Gastrocnemius medialis (tissue), 4 donors: ENCODE measurements around the gene ZIC1. TPM values are rescaled to one million over a fixed set of nuclear protein-coding genes. Genes with fewer than 3 reads are reported as not detected.

ENCODE experiments used
- ATAC-seq, 2 donors: fragments of 150-250 bp; one replicate each; pipeline ENCODE4 v1.9.1; 2016
- DNase-seq, 2 donors: peaks; one replicate each; pipeline ENCODE4 v3.0.0-alpha.2; 2019
- H3K27ac ChIP-seq, 4 donors: fragments of 200-600 bp; sonication (generic); 1 replicate in 1 of 4; 2 replicates in 3 of 4; pipeline ENCODE4 v1.5.1; 2016 to 2018; ENCODE audit warnings: mild to moderate bottlenecking in 2 of 4, moderate library complexity in 1 of 4
- H3K27me3 ChIP-seq, 3 donors: fragments of 200-600 bp; sonication (generic) in 2 of 3; 1 replicate in 1 of 3; 2 replicates in 2 of 3; pipeline versions ENCODE4 v1.5.1 to v1.6.0; 2016 to 2019; ENCODE audit warnings: mild to moderate bottlenecking in 1 of 3, moderate library complexity in 1 of 3
- H3K36me3 ChIP-seq, 2 donors: fragments of 200-600 bp; sonication (generic) in 1 of 2; one replicate each; pipeline ENCODE4 v1.5.1; 2017 to 2018
- H3K4me1 ChIP-seq, 2 donors: fragments of 200-600 bp; sonication (generic) in 1 of 2; one replicate each; pipeline ENCODE4 v1.5.1; 2016 to 2017; ENCODE audit warnings: mild to moderate bottlenecking in 2 of 2
- H3K4me3 ChIP-seq, 4 donors: fragments of 200-600 bp; sonication (generic) in 3 of 4; 1 replicate in 1 of 4; 2 replicates in 3 of 4; pipeline ENCODE4 v1.5.1; 2016 to 2019; ENCODE audit warnings: mild to moderate bottlenecking in 2 of 4
- H3K9me3 ChIP-seq, 3 donors: fragments of 200-600 bp; sonication (generic) in 2 of 3; 1 replicate in 1 of 3; 2 replicates in 2 of 3; pipeline ENCODE4 v1.5.1; 2016 to 2019
- POLR2A ChIP-seq, 2 donors: fragments of 450-650 bp; IDR thresholded peaks; one replicate each; pipeline ENCODE4 v1.6.1; 2017; ENCODE audit warnings: antibody characterized with exemption in 2 of 2, mild to moderate bottlenecking in 2 of 2, moderate library complexity in 2 of 2
- in situ Hi-C, 4 donors: fragments of 200-750 bp; cut with MboI; loops; one replicate each; pipeline versions ENCODE4 v1.15.0 to v1.8.0; 2017; ENCODE audit warnings: low sequenced_read_pairs in 4 of 4
- intact Hi-C: fragments of 100-400 bp; cut with DNase I; formaldehyde crosslinking; loops from one replicate; pipeline ENCODE4 v1.15.1; 2023; ENCODE audit warnings: low total_unique reads
- total RNA-seq, 4 donors: library from RNA; depleted of rRNA; stranded (reverse); fragments of >200 nt; gene quantifications; one replicate each; pipeline versions ENCODE4 v1.1.0 to v1.2.3, GENCODE V29; 2016
- TF ChIP-seq, protein P1 (sequence below), 5 experiments: fragments of 450-650 bp in 3 of 5; fragments of 200-600 bp in 2 of 5; sonication (generic) in 2 of 5; IDR thresholded peaks in 4 of 5; conservative IDR thresholded peaks in 1 of 5; 1 replicate in 4 of 5; 2 replicates in 1 of 5; pipeline ENCODE4 v1.5.1; 2016 to 2019; ENCODE audit warnings: antibody characterized with exemption in 5 of 5, mild to moderate bottlenecking in 3 of 5, moderate library complexity in 3 of 5

The ZIC1 gene
- total RNA-seq, 4 donors from 2014 or later, result 3.3 to 5.2 (median 4.3) TPM

DNA sequence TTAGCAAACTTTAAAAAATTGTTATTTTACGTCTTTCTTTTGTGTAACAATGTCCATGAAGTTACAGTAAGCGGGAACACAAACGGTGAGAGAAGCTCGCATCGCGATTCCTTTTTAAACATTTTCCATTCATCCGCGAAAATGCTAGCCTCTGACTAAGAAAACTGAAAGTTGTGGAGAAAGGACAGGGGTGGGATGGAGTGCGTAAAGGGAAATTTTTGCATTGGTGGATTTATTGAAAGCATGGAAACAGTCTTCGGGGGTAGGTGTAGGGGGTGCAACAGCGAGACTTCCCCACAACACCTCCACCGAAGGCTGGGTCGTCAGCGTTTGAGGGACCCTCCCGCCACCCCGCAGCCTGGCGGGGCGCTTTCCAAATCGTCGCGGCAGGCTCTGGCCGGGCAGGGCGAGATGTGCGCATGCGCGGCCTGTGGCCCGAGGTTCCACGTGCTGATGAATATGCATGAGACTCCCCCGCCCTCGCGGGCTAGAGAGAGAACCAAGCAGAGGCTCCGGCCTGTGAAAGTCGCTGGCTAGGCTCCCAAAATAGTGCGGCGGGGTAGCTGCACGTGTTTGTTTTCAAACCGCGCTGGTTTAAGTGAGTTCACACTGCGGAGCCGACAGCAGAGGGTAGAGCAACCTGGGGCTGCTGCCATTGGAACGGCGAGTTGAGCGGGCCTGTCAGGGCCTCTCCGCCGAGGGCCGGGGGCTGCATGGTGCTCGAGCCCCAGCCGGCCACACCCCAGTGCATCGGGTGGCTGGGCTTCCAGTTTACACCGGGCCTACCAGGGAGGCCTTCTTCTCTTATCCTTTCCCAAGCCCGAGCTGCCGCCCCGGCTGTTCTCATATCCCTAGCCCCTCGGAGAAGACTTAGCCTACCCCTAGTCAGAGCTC, 9.9 kb downstream of the ZIC1 start:
- Histone ChIP-seq H3K4me1 (peaks cover 11 to 13% of the 10 kb centered on the region in 2 donors), H3K9me3 (no peaks in the 10 kb centered on the region), H3K4me3 (peak overlapping the region; percentile 50 to 66 (median 57)), H3K27me3 (peaks cover 3 to 32% (median 6%) of the 10 kb centered on the region in 3 donors), H3K27ac (peak overlapping the region; percentile 77 to 80 (median 79)), H3K36me3 (no peaks in the 10 kb centered on the region)
- ATAC-seq (peak; percentile 75 to 83), DNase-seq (peak; percentile 72 to 93)
- in situ Hi-C loops (no loop called here), intact Hi-C loops (loop anchor here (2.0 to 10.0 kb wide), 2 partner anchors 26 to 236 kb away; no protein-coding TSS in a partner anchor)
- TF ChIP-seq POLR2A (IDR thresholded peaks at IDR 0.05), result peak; percentile 52 to 69
- TF ChIP-seq, protein P1, sequence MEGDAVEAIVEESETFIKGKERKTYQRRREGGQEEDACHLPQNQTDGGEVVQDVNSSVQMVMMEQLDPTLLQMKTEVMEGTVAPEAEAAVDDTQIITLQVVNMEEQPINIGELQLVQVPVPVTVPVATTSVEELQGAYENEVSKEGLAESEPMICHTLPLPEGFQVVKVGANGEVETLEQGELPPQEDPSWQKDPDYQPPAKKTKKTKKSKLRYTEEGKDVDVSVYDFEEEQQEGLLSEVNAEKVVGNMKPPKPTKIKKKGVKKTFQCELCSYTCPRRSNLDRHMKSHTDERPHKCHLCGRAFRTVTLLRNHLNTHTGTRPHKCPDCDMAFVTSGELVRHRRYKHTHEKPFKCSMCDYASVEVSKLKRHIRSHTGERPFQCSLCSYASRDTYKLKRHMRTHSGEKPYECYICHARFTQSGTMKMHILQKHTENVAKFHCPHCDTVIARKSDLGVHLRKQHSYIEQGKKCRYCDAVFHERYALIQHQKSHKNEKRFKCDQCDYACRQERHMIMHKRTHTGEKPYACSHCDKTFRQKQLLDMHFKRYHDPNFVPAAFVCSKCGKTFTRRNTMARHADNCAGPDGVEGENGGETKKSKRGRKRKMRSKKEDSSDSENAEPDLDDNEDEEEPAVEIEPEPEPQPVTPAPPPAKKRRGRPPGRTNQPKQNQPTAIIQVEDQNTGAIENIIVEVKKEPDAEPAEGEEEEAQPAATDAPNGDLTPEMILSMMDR (IDR thresholded peaks at IDR 0.05 in 4 of 5, conservative IDR thresholded peaks at IDR 0.05 in 1 of 5), result no peak

- in situ Hi-C loops (no loop called here), intact Hi-C loops (loop anchor here (2.0 to 10.0 kb wide), 3 partner anchors 27 to 525 kb away; no protein-coding TSS in a partner anchor)
- no peak for DNase-seq
- TF ChIP-seq, protein P1 (IDR thresholded peaks at IDR 0.05 in 4 of 5, conservative IDR thresholded peaks at IDR 0.05 in 1 of 5), result no peak
- TF ChIP-seq POLR2A (IDR thresholded peaks at IDR 0.05), result no peak
- Histone ChIP-seq H3K27me3 (peaks cover 3 to 29% (median 6%) of the 10 kb centered on the region in 3 donors), H3K4me1 (peaks cover 11 to 13% of the 10 kb centered on the region in 2 donors), H3K4me3 (peak overlapping the region; percentile 50 to 66 (median 57)), H3K36me3 (no peaks in the 10 kb centered on the region), H3K9me3 (no peaks in the 10 kb centered on the region), H3K27ac (peak overlapping the region; percentile 77 to 80 (median 79))
- no peak for ATAC-seq
These were observed 10.6 kb downstream of the ZIC1 start for GRCh38 chr3:147419781-147420224.

DNA sequence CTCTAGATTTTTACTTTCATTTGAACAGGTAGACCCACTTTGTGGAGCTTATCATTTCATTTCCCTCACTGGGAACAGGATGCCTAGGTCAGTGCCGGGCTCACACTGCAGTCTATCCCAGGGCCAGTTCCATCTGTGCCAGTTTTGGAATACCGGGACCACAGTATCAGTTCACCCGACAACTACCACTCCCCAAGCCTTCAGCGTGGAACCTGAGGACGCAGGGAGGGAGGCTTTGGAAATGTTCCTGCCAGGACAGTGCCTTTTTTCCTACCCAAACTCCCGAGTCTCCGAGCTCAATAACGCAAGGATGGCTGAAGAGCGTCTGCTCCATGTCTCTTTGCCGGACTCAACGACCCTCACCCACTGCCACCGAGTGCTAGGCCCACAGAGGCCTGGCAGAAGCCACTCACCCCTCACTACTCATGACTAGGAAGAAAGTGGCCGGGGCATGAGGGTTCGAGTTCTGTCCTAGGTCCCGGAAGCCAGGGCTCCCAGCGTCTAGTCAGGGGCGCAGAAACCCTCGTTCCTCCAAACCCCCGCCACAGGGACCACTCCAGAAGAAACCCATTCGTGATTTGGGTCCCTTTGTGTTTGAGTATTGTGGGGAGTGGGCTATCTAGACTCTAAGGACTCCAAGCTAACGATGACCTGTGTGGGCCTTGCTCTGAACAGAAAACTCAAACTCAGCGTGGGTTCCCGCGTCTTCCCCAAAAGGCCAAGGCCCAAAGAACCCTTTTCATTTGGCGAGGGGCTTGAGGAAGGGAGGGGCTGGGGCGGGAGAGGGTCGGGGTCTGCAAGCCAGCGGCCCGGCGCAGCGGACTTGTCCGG, 11.4 kb downstream of the ZIC1 start:
- intact Hi-C loops (loop anchor here (10.0 kb wide), 1 partner anchor 524 kb away; no protein-coding TSS in a partner anchor), in situ Hi-C loops (no loop called here)
- peak overlapping the region; percentile 78 to 86 (median 80) for H3K27ac ChIP-seq
- DNase-seq, result no peak
- peak overlapping the region; percentile 53 to 66 (median 62) for H3K4me3 ChIP-seq
- peaks cover 3 to 27% (median 6%) of the 10 kb centered on the region in 3 donors for H3K27me3 ChIP-seq
- H3K4me1 ChIP-seq, result peaks cover 11 to 13% of the 10 kb centered on the region in 2 donors
- TF ChIP-seq, protein P1 (IDR thresholded peaks at IDR 0.05 in 4 of 5, conservative IDR thresholded peaks at IDR 0.05 in 1 of 5), result no peak
- TF ChIP-seq POLR2A (IDR thresholded peaks at IDR 0.05), result no peak
- no peaks in the 10 kb centered on the region for H3K36me3 ChIP-seq
- ATAC-seq, result no peak
- no peaks in the 10 kb centered on the region for H3K9me3 ChIP-seq

DNA sequence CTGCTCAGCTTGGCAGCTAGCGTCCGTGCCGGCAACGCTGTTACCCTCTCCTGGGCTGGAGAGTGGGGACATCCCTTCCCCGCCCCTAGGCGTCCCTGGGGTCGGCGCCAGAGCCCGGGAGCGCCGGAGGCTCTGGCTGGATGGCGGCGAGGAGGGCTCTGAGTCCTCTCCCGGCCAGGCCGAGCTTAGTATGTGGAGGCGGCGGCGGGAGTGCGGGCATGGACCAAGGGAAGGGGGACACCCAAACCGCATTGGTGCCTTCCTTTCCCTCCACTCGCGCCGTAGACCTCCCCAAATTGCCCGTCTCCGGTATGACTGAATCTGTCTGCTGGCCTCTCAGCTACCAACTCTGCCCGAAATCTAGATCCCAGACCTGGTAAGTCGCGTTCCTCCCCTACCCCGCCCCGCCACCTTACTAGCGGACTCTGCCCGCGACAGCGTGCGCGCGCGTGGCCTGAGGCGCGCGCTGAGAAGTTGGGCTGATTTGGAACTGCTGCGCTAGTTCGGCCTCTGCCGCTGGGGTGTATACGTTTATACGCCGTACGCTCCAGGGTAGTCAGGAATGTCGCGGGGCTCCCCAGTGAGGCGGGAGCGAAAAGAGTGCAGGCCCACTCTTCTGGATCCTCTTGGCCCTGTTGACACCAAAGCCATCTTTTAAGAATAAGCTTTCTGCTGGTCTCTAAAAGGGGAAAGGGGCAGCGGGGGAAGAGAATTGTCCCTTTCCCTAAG, 12.2 kb downstream of the ZIC1 start:
- in situ Hi-C loops (no loop called here), intact Hi-C loops (loop anchor here (10.0 kb wide), 1 partner anchor 523 kb away; no protein-coding TSS in a partner anchor)
- peak overlapping the region; percentile 77 to 86 (median 78) for H3K27ac ChIP-seq

More for the DNA sequence above, 12.2 kb downstream of the ZIC1 start:
- DNase-seq (peak in 1 of 2 donors; percentile 54), ATAC-seq (peak; percentile 42 to 57)
- peak overlapping the region; percentile 53 to 66 (median 62) for H3K4me3 ChIP-seq
- peaks cover 3 to 27% (median 6%) of the 10 kb centered on the region in 3 donors for H3K27me3 ChIP-seq
- H3K4me1 ChIP-seq, result peaks cover 11 to 13% of the 10 kb centered on the region in 2 donors
- peak; percentile 41 to 45 for TF ChIP-seq POLR2A (IDR thresholded peaks at IDR 0.05)
- TF ChIP-seq, protein P1 (IDR thresholded peaks at IDR 0.05 in 4 of 5, conservative IDR thresholded peaks at IDR 0.05 in 1 of 5), result no peak
- no peaks in the 10 kb centered on the region for H3K9me3 ChIP-seq
- no peaks in the 10 kb centered on the region for H3K36me3 ChIP-seq
